ENCODE data around the gene JUNB. TPM values are rescaled to one million over a fixed set of nuclear protein-coding genes. Genes with fewer than 3 reads are reported as not detected.
A peak's percentile ranks its signal among the peaks of the same experiment; 100 is the strongest.

JUNB gene
- total RNA-seq, 1 donor from 2014 or later: 31.3 TPM

DNA sequence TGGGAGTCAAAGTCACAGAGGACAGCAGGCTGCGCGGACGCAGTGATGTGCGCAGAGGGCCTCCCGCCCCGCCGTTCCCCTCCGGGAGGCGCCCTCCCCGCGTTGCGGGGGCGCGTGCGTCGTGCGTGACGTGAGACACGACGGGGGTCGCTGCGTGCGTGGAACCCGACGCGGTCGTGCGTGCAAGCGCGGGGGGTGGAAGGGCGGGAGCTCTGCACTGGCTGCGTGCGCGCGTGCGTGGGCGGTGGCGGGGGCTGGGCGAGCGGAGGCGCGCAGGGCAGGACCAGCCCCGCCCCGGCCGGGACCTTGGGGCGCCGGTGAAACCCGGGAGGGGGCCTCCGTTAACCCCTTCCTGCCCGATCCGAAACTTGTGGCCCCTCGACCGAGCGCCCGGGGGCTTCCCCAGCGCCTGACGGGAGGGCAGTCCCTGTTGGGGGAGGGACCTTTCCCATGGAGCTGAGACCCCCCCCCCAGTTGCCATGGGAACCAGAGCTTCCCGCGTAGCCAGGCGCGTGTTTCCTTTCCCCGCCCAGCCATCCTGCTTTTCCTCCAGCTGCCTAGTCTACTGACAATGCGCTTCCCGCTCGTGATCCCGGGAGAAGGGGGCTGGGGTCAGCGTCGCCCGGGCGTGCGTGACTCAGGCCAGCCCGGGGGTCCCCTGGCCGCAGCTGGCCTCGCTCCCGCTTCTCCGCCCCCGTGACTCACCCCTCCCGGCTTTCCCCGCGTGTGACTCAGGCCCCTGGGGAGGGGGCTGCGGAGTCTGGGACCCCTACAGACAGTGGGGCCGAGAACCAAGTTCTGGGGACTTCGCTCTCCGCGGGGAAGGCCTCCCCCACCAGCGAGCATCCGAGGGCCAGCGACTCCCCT, 8.6 kb upstream of the JUNB start:
- Mint-ChIP-seq H3K27me3 (peaks cover 5% of the 10 kb centered on the region), H3K4me3 (peak overlapping the region; percentile 97), H3K36me3 (no peaks in the 10 kb centered on the region), H3K27ac (peak overlapping the region; percentile 94), H3K9me3 (no peaks in the 10 kb centered on the region), H3K4me1 (ENCODE audit: unreplicated experiment) (peaks cover 20% of the 10 kb centered on the region)
- TF ChIP-seq, protein P1, sequence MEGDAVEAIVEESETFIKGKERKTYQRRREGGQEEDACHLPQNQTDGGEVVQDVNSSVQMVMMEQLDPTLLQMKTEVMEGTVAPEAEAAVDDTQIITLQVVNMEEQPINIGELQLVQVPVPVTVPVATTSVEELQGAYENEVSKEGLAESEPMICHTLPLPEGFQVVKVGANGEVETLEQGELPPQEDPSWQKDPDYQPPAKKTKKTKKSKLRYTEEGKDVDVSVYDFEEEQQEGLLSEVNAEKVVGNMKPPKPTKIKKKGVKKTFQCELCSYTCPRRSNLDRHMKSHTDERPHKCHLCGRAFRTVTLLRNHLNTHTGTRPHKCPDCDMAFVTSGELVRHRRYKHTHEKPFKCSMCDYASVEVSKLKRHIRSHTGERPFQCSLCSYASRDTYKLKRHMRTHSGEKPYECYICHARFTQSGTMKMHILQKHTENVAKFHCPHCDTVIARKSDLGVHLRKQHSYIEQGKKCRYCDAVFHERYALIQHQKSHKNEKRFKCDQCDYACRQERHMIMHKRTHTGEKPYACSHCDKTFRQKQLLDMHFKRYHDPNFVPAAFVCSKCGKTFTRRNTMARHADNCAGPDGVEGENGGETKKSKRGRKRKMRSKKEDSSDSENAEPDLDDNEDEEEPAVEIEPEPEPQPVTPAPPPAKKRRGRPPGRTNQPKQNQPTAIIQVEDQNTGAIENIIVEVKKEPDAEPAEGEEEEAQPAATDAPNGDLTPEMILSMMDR (conservative IDR thresholded peaks at IDR 0.05): peak; percentile 16
- DNase-seq (ENCODE audit: extremely low spot score, unreplicated experiment): no peak

DNA sequence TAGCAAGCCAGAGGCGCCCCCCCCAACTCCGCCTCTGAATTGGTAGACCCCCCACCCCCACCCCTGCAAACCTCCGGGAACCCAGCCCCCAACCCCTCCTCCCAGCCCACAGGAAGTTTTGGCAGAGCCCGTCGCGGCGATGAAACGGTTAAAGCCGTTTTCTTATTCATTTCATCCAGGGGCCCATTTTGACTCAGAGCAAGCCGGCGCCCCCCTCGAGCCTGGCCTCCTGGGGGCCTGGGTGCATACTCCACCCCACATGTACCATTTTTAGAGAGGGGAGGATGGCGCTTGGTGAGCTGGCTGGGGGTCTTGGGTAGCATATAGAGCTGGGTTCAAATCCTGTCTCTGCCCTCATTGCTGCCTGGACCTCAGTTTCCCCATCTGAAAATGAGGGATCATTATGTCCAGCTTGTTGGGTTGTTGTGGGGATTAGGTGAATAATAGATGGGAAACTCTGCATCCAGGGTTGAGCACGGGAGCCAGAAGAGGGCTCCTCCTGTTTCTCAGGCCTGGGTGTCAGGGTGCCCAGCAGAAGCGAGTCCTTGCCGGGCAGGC, 7.9 kb upstream of the JUNB start:
- Mint-ChIP-seq H3K36me3 (no peaks in the 10 kb centered on the region), H3K27ac (no peak overlapping the region), H3K4me3 (peak overlapping the region; percentile 85), H3K27me3 (peaks cover 4% of the 10 kb centered on the region), H3K4me1 (ENCODE audit: unreplicated experiment) (peaks cover 24% of the 10 kb centered on the region), H3K9me3 (no peaks in the 10 kb centered on the region)
- TF ChIP-seq, protein P1 (conservative IDR thresholded peaks at IDR 0.05): no peak
- DNase-seq (ENCODE audit: extremely low spot score, unreplicated experiment): no peak

DNA sequence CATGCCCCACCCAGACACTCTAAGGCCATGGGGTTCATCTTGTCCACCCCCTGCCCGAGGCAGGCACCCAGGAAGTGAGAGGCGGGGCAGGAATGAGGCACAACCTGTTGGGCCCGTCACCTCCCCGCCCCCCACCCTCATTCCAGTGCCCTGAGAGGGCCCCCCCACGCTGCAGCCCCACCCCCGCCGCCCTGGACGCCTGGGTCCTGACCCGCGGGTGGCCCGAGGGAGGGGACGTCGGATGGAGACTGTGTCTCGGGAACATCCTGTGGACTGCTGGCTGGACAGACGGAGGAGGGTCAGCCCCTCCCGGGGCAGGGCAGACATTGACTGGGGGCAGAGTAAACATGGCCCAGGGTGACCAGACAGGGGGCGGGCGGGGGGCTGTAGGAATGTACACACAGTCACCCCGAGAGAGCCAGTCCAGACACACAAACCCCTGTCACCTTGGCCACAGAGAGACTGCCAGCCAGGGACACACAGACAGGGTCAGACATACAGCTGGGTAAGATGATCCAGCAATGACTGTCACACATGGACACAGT, 7.4 kb upstream of the JUNB start:
- no peaks in the 10 kb centered on the region for H3K9me3 Mint-ChIP-seq
- H3K36me3 Mint-ChIP-seq: no peaks in the 10 kb centered on the region
- peaks cover 25% of the 10 kb centered on the region for H3K4me1 Mint-ChIP-seq (ENCODE audit: unreplicated experiment)
- peaks cover 3% of the 10 kb centered on the region for H3K27me3 Mint-ChIP-seq
- no peak for DNase-seq (ENCODE audit: extremely low spot score, unreplicated experiment)
- peak overlapping the region; percentile 85 for H3K4me3 Mint-ChIP-seq
- no peak overlapping the region for H3K27ac Mint-ChIP-seq
- TF ChIP-seq, protein P1 (conservative IDR thresholded peaks at IDR 0.05): no peak

DNA sequence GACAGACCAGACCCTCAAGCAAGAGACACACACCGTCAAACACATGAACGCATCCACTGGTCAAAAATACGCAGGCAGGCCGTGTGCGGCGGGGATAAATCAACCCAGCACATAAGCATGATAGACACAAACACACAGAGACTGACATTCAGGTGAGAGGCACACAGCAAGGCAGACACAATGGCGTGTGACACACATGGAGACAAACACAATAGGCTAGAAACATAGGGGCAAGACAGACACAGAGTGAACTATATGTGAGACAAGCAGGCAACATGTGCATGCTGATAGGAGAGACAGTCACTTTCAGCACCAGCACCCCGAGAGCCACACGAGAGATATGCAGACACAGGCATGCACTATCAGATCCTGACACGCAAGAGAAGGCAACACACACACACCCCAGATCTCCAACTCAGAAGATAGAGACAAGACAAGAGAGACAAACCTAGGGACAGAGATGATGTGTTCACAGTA, 6.9 kb upstream of the JUNB start:
- no peak for DNase-seq (ENCODE audit: extremely low spot score, unreplicated experiment)
- Mint-ChIP-seq H3K27ac (no peak overlapping the region), H3K36me3 (no peaks in the 10 kb centered on the region), H3K4me3 (no peak overlapping the region), H3K27me3 (no peaks in the 10 kb centered on the region), H3K9me3 (no peaks in the 10 kb centered on the region), H3K4me1 (ENCODE audit: unreplicated experiment) (peaks cover 25% of the 10 kb centered on the region)
- TF ChIP-seq, protein P1 (conservative IDR thresholded peaks at IDR 0.05): no peak

DNA sequence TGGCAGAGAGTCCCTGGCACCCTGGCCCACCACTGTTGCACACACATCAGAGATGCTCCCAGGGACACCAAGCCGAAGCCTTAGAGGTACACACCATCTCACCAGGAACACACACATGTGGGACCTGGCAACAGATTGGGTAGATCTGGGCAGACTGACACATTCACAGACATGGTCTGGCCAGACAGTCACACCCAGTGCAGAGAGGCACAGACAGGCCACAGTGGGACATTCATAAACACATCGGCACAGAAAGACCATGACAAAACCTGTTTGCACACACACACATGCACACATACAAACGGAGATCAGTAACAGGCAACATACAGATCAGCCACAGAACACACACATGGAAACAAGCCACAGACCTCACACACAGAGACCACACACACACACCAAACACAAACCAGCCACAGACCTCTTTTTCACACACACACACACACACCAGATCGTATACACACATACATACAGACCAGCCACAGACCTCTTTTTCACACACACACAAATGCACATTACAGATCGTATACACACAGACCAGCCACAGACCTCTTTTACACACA, 6.3 kb upstream of the JUNB start:
- TF ChIP-seq, protein P1 (conservative IDR thresholded peaks at IDR 0.05): no peak
- H3K27ac Mint-ChIP-seq: no peak overlapping the region
- no peaks in the 10 kb centered on the region for H3K9me3 Mint-ChIP-seq
- DNase-seq (ENCODE audit: extremely low spot score, unreplicated experiment): no peak
- H3K36me3 Mint-ChIP-seq: no peaks in the 10 kb centered on the region
- no peaks in the 10 kb centered on the region for H3K27me3 Mint-ChIP-seq
- no peak overlapping the region for H3K4me3 Mint-ChIP-seq
- peaks cover 23% of the 10 kb centered on the region for H3K4me1 Mint-ChIP-seq (ENCODE audit: unreplicated experiment)

All from type B pancreatic cell (in vitro differentiated cells).